ENCODE data around the gene DLG2. TPM values are rescaled to one million over a fixed set of nuclear protein-coding genes. Genes with fewer than 3 reads are reported as not detected.

Gene DLG2
- total RNA-seq, 1 donor from 2014 or later: 0.26 TPM

DNA sequence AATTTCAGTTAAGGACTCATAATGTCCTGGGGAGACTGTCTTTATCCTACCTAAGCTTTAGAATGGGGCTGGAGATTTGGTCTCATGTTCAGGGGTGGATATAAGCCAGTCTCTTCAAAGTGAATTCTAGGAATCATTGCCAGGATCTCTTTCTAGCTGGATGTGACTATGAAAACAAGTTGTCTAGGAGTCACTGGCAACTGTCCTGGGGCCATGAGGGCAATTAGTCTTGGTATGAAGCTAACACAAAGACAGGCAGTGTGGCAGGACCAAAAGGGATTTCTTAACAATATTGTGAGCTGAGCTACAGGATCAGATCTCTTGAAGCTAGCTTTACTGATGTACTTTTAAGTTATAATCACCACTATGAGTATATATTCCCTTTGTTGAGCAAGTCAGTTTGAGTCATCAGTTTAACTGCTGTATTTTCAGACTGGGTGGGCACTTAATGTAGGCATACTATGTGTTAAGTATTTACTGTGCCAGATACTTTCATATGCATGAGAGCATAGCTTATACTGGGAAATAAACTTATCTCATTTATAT, 1951.0 kb downstream of the DLG2 start:
- Histone ChIP-seq H3K4me3 (ENCODE audit: low read depth, low read length) (no peak overlapping the region), H3K36me3 (ENCODE audit: control insufficient read depth, insufficient read depth, low read length) (no peaks in the 10 kb centered on the region), H3K27me3 (ENCODE audit: control insufficient read depth, insufficient read depth, low read length) (no peaks in the 10 kb centered on the region)
- DNase-seq (ENCODE audit: low read depth) (no peak), FAIRE-seq (no peak)
- TF ChIP-seq, protein P1, sequence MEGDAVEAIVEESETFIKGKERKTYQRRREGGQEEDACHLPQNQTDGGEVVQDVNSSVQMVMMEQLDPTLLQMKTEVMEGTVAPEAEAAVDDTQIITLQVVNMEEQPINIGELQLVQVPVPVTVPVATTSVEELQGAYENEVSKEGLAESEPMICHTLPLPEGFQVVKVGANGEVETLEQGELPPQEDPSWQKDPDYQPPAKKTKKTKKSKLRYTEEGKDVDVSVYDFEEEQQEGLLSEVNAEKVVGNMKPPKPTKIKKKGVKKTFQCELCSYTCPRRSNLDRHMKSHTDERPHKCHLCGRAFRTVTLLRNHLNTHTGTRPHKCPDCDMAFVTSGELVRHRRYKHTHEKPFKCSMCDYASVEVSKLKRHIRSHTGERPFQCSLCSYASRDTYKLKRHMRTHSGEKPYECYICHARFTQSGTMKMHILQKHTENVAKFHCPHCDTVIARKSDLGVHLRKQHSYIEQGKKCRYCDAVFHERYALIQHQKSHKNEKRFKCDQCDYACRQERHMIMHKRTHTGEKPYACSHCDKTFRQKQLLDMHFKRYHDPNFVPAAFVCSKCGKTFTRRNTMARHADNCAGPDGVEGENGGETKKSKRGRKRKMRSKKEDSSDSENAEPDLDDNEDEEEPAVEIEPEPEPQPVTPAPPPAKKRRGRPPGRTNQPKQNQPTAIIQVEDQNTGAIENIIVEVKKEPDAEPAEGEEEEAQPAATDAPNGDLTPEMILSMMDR (IDR thresholded peaks at IDR 0.05; ENCODE audit: insufficient read depth, low read length, severe bottlenecking): no peak

- TF ChIP-seq, protein P1 (IDR thresholded peaks at IDR 0.05; ENCODE audit: insufficient read depth, low read length, severe bottlenecking): no peak
- Histone ChIP-seq H3K27me3 (ENCODE audit: control insufficient read depth, insufficient read depth, low read length) (no peaks in the 10 kb centered on the region), H3K36me3 (ENCODE audit: control insufficient read depth, insufficient read depth, low read length) (no peaks in the 10 kb centered on the region), H3K4me3 (ENCODE audit: low read depth, low read length) (no peak overlapping the region)
- no peak for FAIRE-seq
- DNase-seq (ENCODE audit: low read depth): no peak
Measured at GRCh38 chr11:83674102-83674896, 1952.8 kb downstream of the DLG2 start.

- H3K4me3 ChIP-seq (ENCODE audit: low read depth, low read length): no peak overlapping the region
- TF ChIP-seq, protein P1 (IDR thresholded peaks at IDR 0.05; ENCODE audit: insufficient read depth, low read length, severe bottlenecking): no peak
- no peaks in the 10 kb centered on the region for H3K27me3 ChIP-seq (ENCODE audit: control insufficient read depth, insufficient read depth, low read length)
- no peak for DNase-seq (ENCODE audit: low read depth)
- FAIRE-seq: no peak
- no peaks in the 10 kb centered on the region for H3K36me3 ChIP-seq (ENCODE audit: control insufficient read depth, insufficient read depth, low read length)
Measured at GRCh38 chr11:83671289-83671688, 1955.9 kb downstream of the DLG2 start.

- Histone ChIP-seq H3K27me3 (ENCODE audit: control insufficient read depth, insufficient read depth, low read length) (no peaks in the 10 kb centered on the region), H3K4me3 (ENCODE audit: low read depth, low read length) (no peak overlapping the region), H3K36me3 (ENCODE audit: control insufficient read depth, insufficient read depth, low read length) (no peaks in the 10 kb centered on the region)
- TF ChIP-seq, protein P1 (IDR thresholded peaks at IDR 0.05; ENCODE audit: insufficient read depth, low read length, severe bottlenecking): no peak
- DNase-seq (ENCODE audit: low read depth): no peak
- no peak for FAIRE-seq
Measured at GRCh38 chr11:83666149-83666548, 1961.0 kb downstream of the DLG2 start.

- H3K36me3 ChIP-seq (ENCODE audit: control insufficient read depth, insufficient read depth, low read length): no peaks in the 10 kb centered on the region
- no peak overlapping the region for H3K4me3 ChIP-seq (ENCODE audit: low read depth, low read length)
- FAIRE-seq (no peak), DNase-seq (ENCODE audit: low read depth) (no peak)
- no peaks in the 10 kb centered on the region for H3K27me3 ChIP-seq (ENCODE audit: control insufficient read depth, insufficient read depth, low read length)
- TF ChIP-seq, protein P1 (IDR thresholded peaks at IDR 0.05; ENCODE audit: insufficient read depth, low read length, severe bottlenecking): no peak
Measured at GRCh38 chr11:83663988-83664387, 1963.2 kb downstream of the DLG2 start.

Measured in bronchial epithelial cell (primary cell).